Loucy (cell line): ENCODE data around the gene ABLIM2.

Experiments used
- H2AFZ ChIP-seq: fragments of 200-600 bp; sonication (generic); 2 replicates; pipeline ENCODE4 v1.6.0; 2016; ENCODE audit warnings: antibody characterized with exemption, mild to moderate bottlenecking, low read length, moderate library complexity
- H3F3A ChIP-seq: fragments of 200-600 bp; 2 replicates; pipeline ENCODE4 v1.6.0; 2016; ENCODE audit warnings: antibody characterized with exemption, low read depth, mild to moderate bottlenecking
- H3K27me3 ChIP-seq: fragments of 200-600 bp; sonication (generic); 2 replicates; pipeline ENCODE4 v1.6.1; 2014; ENCODE audit warnings: low read length, mild to moderate bottlenecking; ENCODE audit not compliant: insufficient read depth, poor library complexity, severe bottlenecking
- H3K36me3 ChIP-seq: fragments of 200-600 bp; sonication (generic); 2 replicates; pipeline ENCODE4 v1.6.1; 2016; ENCODE audit warnings: low read length; ENCODE audit not compliant: insufficient read depth
- H3K4me1 ChIP-seq: fragments of 200-600 bp; sonication (generic); 2 replicates; pipeline ENCODE4 v1.5.1; 2014; ENCODE audit warnings: low read length, mild to moderate bottlenecking; ENCODE audit not compliant: insufficient read depth, poor library complexity, severe bottlenecking
- H3K4me2 ChIP-seq: fragments of 200-600 bp; sonication (generic); 2 replicates; pipeline ENCODE4 v1.6.0; 2014; ENCODE audit warnings: antibody characterized with exemption, low read length, low read depth, mild to moderate bottlenecking; ENCODE audit not compliant: poor library complexity, severe bottlenecking
- H3K4me3 ChIP-seq: fragments of 200-600 bp; sonication (generic); 2 replicates; pipeline ENCODE4 v1.5.1; 2014; ENCODE audit warnings: low read length, mild to moderate bottlenecking, mixed read lengths; ENCODE audit not compliant: poor library complexity, severe bottlenecking
- H3K79me2 ChIP-seq: fragments of 200-600 bp; sonication (generic); 2 replicates; pipeline ENCODE4 v1.6.1; 2014; ENCODE audit warnings: low read length; ENCODE audit not compliant: insufficient read depth
- H3K9ac ChIP-seq: fragments of 200-600 bp; sonication (generic); 2 replicates; pipeline ENCODE4 v1.6.0; 2014; ENCODE audit warnings: mild to moderate bottlenecking, low read depth, low read length, moderate library complexity; ENCODE audit not compliant: poor library complexity, severe bottlenecking
- H3K9me2 ChIP-seq: fragments of 200-600 bp; sonication (generic); replicated peaks from 2 replicates; pipeline ENCODE4 v1.6.1; 2016; ENCODE audit warnings: low read depth, low read length, mixed read lengths
- H3K9me3 ChIP-seq: fragments of 200-600 bp; sonication (generic); 2 replicates; pipeline ENCODE4 v1.6.1; 2014; ENCODE audit warnings: mild to moderate bottlenecking, antibody characterized with exemption, low read length, low read depth; ENCODE audit not compliant: insufficient read depth
- H4K20me1 ChIP-seq: fragments of 200-600 bp; sonication (generic); 2 replicates; pipeline ENCODE4 v1.6.0; 2014; ENCODE audit warnings: antibody characterized with exemption, low read length, mild to moderate bottlenecking; ENCODE audit not compliant: insufficient read depth, poor library complexity, severe bottlenecking
- EZH2phosphoT487 ChIP-seq: fragments of 200-600 bp; IDR thresholded peaks from 2 replicates; pipeline ENCODE4 v1.6.1; 2018; ENCODE audit warnings: antibody characterized with exemption, mild to moderate bottlenecking, moderate library complexity, borderline replicate concordance
- TF ChIP-seq, protein P1 (sequence below): fragments of 200-600 bp; sonication (generic); conservative IDR thresholded peaks from 2 replicates; pipeline ENCODE4 v1.5.1; 2014; ENCODE audit warnings: mild to moderate bottlenecking, antibody characterized with exemption, low read length

The ABLIM2 gene

DNA sequence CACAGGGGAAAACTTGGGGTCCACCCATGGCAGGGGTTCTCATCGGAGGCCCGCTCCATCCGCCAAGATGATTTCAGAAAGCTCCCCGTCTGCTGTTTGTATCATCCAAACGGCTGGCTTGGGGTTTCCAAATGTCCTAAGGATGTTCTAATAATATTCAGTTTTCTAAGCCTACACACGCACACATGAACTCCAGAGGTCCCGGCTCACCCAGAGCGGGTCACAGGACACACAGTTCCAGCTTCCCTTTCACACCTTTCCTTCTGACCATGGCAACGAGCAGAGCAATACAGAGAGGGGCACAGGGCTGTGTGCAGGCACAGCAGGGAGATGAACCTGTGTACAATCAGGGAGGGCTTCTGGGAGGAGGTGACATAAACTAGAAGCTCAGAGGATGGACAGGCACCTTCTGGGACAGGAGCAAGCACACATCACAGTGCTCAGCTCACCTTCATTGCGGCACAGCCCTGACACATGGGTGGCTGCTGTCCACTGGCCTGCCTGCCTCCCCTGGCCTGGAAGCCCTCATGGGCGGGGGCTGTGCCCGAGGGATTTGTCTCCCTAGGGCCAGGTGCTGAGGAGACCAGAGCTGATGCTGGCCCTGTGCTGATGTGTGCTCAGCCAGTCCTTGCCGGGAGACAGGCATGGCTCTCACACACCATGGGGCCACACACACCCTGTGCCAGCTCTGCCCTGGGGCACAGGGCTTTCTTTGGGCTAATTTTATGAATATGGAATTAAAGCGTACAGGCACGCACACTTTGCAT lies 44.8 kb downstream of the ABLIM2 start:
- Histone ChIP-seq H4K20me1 (no peaks in the 10 kb centered on the region), H3K4me2 (no peak overlapping the region), H3K9me3 (peaks cover 5% of the 10 kb centered on the region; the same call in 1 of the 2 replicates), H2AFZ (no peak overlapping the region), H3K9ac (no peak overlapping the region), H3K4me3 (no peak overlapping the region), H3K36me3 (no peaks in the 10 kb centered on the region), H3K9me2 (no peaks in the 10 kb centered on the region), H3K27me3 (no peaks in the 10 kb centered on the region), H3K79me2 (no peaks in the 10 kb centered on the region), H3F3A (no peaks in the 10 kb centered on the region), H3K4me1 (no peaks in the 10 kb centered on the region)
- TF ChIP-seq, protein P1, sequence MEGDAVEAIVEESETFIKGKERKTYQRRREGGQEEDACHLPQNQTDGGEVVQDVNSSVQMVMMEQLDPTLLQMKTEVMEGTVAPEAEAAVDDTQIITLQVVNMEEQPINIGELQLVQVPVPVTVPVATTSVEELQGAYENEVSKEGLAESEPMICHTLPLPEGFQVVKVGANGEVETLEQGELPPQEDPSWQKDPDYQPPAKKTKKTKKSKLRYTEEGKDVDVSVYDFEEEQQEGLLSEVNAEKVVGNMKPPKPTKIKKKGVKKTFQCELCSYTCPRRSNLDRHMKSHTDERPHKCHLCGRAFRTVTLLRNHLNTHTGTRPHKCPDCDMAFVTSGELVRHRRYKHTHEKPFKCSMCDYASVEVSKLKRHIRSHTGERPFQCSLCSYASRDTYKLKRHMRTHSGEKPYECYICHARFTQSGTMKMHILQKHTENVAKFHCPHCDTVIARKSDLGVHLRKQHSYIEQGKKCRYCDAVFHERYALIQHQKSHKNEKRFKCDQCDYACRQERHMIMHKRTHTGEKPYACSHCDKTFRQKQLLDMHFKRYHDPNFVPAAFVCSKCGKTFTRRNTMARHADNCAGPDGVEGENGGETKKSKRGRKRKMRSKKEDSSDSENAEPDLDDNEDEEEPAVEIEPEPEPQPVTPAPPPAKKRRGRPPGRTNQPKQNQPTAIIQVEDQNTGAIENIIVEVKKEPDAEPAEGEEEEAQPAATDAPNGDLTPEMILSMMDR = no peak
- TF ChIP-seq EZH2phosphoT487 = no peak

DNA sequence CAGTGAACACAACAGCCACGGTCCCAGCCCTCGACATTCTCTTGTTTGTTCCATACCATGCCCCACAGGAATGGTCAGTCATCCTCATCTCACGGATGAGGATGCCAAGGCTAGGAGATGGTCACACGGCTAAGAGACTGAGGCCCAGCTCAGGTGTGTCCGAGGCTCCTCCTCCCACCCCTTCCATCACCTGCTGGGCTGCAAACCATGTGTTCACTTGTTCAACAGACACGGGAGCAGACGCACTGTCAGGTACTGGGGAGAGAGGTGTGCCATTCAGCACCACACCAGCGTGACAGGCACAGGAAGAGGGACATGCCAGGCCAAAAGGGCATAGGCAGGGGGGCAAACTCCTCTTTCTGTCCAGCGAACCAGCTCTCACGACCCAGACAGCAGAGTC lies 45.9 kb downstream of the ABLIM2 start:
- no peak overlapping the region for H3K4me2 ChIP-seq
- no peak overlapping the region for H3K4me3 ChIP-seq
- H2AFZ ChIP-seq = no peak overlapping the region
- no peaks in the 10 kb centered on the region for H4K20me1 ChIP-seq
- no peak overlapping the region for H3K9ac ChIP-seq
- H3K36me3 ChIP-seq = no peaks in the 10 kb centered on the region
- H3K79me2 ChIP-seq = no peaks in the 10 kb centered on the region
- H3K4me1 ChIP-seq = no peaks in the 10 kb centered on the region
- H3K9me2 ChIP-seq = no peaks in the 10 kb centered on the region
- H3K27me3 ChIP-seq = no peaks in the 10 kb centered on the region
- no peaks in the 10 kb centered on the region for H3F3A ChIP-seq
- TF ChIP-seq, protein P1 = no peak
- TF ChIP-seq EZH2phosphoT487 = no peak
- peaks cover 5% of the 10 kb centered on the region; the same call in 1 of the 2 replicates for H3K9me3 ChIP-seq

DNA sequence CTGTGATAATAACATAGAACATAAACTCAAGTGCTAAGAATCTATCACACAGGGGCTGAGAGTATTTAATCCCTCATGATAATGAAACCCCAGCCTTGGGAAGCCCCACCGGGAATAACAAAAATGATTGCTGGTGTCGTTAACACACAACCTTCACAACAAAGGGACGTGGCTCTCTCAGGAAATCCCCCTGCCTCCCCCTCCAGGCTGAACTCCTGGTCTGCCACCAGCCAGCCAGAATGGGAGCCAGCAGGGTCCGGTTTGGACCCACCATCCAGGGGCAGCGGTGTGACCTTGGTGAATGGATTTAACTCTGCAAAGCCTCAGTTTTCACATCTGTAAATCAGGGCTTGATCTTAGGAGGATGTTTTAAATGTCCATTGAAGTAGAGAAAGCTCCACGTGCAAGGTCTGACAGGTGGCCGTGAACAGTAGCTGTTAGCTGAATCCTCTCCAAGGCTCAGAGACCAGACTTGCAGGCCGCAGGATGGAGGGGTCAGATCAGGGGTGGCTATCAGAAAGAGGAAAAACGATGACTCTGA lies 46.5 kb downstream of the ABLIM2 start:
- no peaks in the 10 kb centered on the region; the same call in 1 of the 2 replicates for H3K9me3 ChIP-seq
- H3K36me3 ChIP-seq = no peaks in the 10 kb centered on the region
- H3K9ac ChIP-seq = no peak overlapping the region
- no peaks in the 10 kb centered on the region for H4K20me1 ChIP-seq
- no peak overlapping the region for H2AFZ ChIP-seq
- no peak overlapping the region for H3K4me3 ChIP-seq
- H3K9me2 ChIP-seq = no peaks in the 10 kb centered on the region
- H3K4me1 ChIP-seq = no peaks in the 10 kb centered on the region
- no peak overlapping the region for H3K4me2 ChIP-seq
- no peaks in the 10 kb centered on the region for H3K79me2 ChIP-seq
- TF ChIP-seq EZH2phosphoT487 = no peak
- TF ChIP-seq, protein P1 = no peak
- no peaks in the 10 kb centered on the region for H3K27me3 ChIP-seq
- no peaks in the 10 kb centered on the region for H3F3A ChIP-seq
